Lung (tissue), 12 donors: ENCODE measurements around the gene CFAP54. TPM values are rescaled to one million over a fixed set of nuclear protein-coding genes. Genes with fewer than 3 reads are reported as not detected.

Source experiments
- ATAC-seq: fragments of 200-7000 bp; cut with Tn5 transposase; one replicate; pipeline ENCODE4 v1.9.1; 2020; ENCODE audit warnings: moderate number of reproducible peaks; ENCODE audit not compliant: insufficient read depth, low FRiP score
- DNase-seq, 3 donors: peaks; one replicate each; pipeline ENCODE4 v3.0.0-alpha.2; 2013 to 2017
- H3K27ac ChIP-seq, 2 donors: one replicate each; pipeline ENCODE4 v1.5.1; 2013; ENCODE audit warnings: mild to moderate bottlenecking in 2 of 2, moderate library complexity in 2 of 2, control low read depth in 1 of 2, inconsistent platforms in 1 of 2, low read depth in 1 of 2, low read length in 1 of 2
- H3K27me3 ChIP-seq, 3 donors: one replicate each; pipeline ENCODE4 v1.5.1; 2013; ENCODE audit warnings: low read length in 2 of 3; ENCODE audit not compliant: control insufficient read depth in 3 of 3, insufficient read depth in 3 of 3
- H3K36me3 ChIP-seq, 4 donors: one replicate each; pipeline ENCODE4 v1.5.1; 2013; ENCODE audit warnings: low read length in 4 of 4, mild to moderate bottlenecking in 1 of 4, moderate library complexity in 1 of 4; ENCODE audit not compliant: control insufficient read depth in 4 of 4, insufficient read depth in 4 of 4
- H3K4me1 ChIP-seq, 5 donors: one replicate each; pipeline ENCODE4 v1.5.1; 2013; ENCODE audit warnings: low read length in 5 of 5, mild to moderate bottlenecking in 2 of 5, moderate library complexity in 1 of 5; ENCODE audit not compliant: control insufficient read depth in 5 of 5, insufficient read depth in 5 of 5
- H3K4me3 ChIP-seq: one replicate; pipeline ENCODE4 v1.5.1; 2013; ENCODE audit warnings: mild to moderate bottlenecking, control low read depth, moderate library complexity
- H3K9ac ChIP-seq, 2 donors: one replicate each; pipeline ENCODE4 v1.5.1; 2013; ENCODE audit warnings: low read length in 2 of 2, control low read depth in 1 of 2; ENCODE audit not compliant: insufficient read depth in 1 of 2
- H3K9me3 ChIP-seq, 4 donors: one replicate each; pipeline ENCODE4 v1.5.1; 2013; ENCODE audit warnings: low read length in 3 of 4, mild to moderate bottlenecking in 1 of 4, moderate library complexity in 1 of 4; ENCODE audit not compliant: control insufficient read depth in 4 of 4, insufficient read depth in 3 of 4
- CTCF ChIP-seq: IDR thresholded peaks from 2 replicates; pipeline ENCODE4 v1.5.1; 2012; ENCODE audit warnings: mild to moderate bottlenecking; ENCODE audit errors: control extremely low read depth, extremely low read depth
- WGBS, 2 donors: extraction: QIAGEN DNeasy Blood & Tissue Kit; methylation state at CpG; one replicate each; pipeline ENCODE4 v1.1.7; 2013; 5-methylcytosine and 5-hydroxymethylcytosine counted together
- polyA plus RNA-seq, 2 donors: library from polyadenylated mRNA; stranded (reverse); fragments of 200-250 nt; gene quantifications; one replicate each; pipeline ENCODE4 v1.2.1, GENCODE V29; 2013
- total RNA-seq, 2 donors: library from RNA; depleted of rRNA in 1 of 2; stranded (reverse); fragments of >200 nt in 1 of 2; gene quantifications; one replicate each; pipeline ENCODE4 v1.2.1, GENCODE V29; 2014 to 2021
- donor health status: control.
- donor health status: control.
- donor health status: Bipolar disorder and iron deficiency.
- donor health status: healthy.
- donor health status: DM: yes; HTN: yes; CAD: no.

The CFAP54 gene
- total and polyA plus RNA-seq, 4 donors, result 0.80 to 35.4 (median 8.2) TPM

- no peaks in the 10 kb centered on the region for H3K36me3 ChIP-seq
- H3K9me3 ChIP-seq, result no peaks in the 10 kb centered on the region
- no peaks in the 10 kb centered on the region for H3K27me3 ChIP-seq
- H3K4me3 ChIP-seq, result no peak overlapping the region
- no peak for TF ChIP-seq CTCF
- no peak for ATAC-seq
- H3K4me1 ChIP-seq, result peaks cover 0 to 4% (median 0%) of the 10 kb centered on the region in 5 donors
- peak overlapping the region in 1 of 2 donors; percentile 52 for H3K27ac ChIP-seq
- no peak overlapping the region for H3K9ac ChIP-seq
- DNase-seq, result no peak
- 69 to 81% methylated on average over 6 of the region's 6 CpGs for WGBS, 2 donors
These were observed 13.7 kb downstream of the CFAP54 start for GRCh38 chr12:96502949-96503532.

DNA sequence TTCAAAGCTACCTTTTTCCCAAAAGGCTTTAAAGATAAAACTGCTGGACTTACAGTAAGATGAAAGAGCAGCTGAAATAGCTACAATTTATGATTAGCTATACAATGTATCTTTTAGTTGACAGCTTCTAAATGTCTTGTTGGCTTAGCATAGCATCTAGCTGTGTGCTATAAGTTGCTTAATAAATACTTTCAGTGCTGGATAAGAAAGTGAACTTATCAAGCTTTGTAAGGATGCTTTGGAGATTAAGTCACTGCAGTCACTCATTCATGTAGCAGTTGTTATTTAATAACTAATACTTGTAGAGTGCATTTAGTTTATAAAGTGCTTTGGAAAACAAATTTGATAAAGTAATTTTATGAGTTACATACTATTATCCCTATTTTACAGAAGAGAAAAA is 14.6 kb downstream of the CFAP54 start:
- Histone ChIP-seq H3K27me3 (no peaks in the 10 kb centered on the region), H3K4me1 (peaks cover 0 to 4% (median 0%) of the 10 kb centered on the region in 5 donors), H3K27ac (no peak overlapping the region), H3K36me3 (no peaks in the 10 kb centered on the region), H3K4me3 (no peak overlapping the region), H3K9me3 (no peaks in the 10 kb centered on the region), H3K9ac (no peak overlapping the region)
- no peak for TF ChIP-seq CTCF
- ATAC-seq, result no peak
- no peak for DNase-seq

DNA sequence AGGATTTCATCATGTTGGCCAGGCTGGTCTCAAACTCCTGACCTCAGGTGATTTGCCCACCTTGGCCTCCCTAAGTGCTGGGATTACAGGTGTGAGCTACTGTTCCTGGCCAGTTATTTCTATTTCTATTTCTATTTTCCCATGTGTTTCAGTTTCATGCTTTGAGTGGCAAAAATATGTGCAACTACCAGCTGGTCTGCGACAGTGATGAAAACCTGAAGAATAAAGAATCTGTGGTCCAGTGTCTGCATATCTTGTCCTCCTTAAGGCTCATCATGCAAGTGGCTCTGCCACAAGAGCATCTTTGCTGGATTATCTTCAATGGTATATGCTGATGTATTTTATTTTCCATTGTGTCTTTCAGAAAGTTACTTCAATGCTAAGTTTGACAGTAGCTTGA is 17.4 kb downstream of the CFAP54 start:
- WGBS, 2 donors, result 97 to 99% methylated on average over 1 of the region's 1 CpG
- ATAC-seq (no peak), DNase-seq (no peak)
- TF ChIP-seq CTCF, result no peak
- Histone ChIP-seq H3K4me3 (no peak overlapping the region), H3K9me3 (no peaks in the 10 kb centered on the region), H3K27me3 (no peaks in the 10 kb centered on the region), H3K36me3 (no peaks in the 10 kb centered on the region), H3K27ac (no peak overlapping the region), H3K4me1 (peaks cover 0 to 2% (median 0%) of the 10 kb centered on the region in 5 donors), H3K9ac (no peak overlapping the region)

DNA sequence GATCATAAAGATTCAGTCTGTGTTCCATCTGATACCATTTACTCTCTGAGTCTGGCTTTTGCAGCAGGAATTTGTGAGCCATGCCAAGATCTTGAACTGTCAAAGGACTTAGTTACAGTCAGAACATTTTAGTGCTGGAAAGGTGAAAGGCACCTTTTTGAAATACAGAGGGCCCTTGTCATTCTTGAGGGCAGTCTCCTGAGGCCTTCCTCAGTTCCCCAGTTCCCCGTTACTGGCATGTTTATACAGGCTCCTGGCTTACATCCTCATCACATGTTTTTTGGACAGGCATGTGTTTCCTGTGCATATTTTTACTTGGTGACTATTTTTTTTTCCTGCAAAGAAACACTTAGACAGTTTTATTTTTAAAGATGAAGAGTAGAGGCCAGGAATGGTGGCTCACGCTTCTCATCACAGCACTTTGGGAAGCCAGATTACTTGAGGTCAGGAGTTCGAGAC is 21.0 kb downstream of the CFAP54 start:
- peaks cover 0 to 14% (median 2%) of the 10 kb centered on the region in 5 donors for H3K4me1 ChIP-seq
- no peak for TF ChIP-seq CTCF
- peak in 2 of 3 donors; percentile 26 to 50 for DNase-seq
- no peak overlapping the region for H3K9ac ChIP-seq
- H3K27ac ChIP-seq, result no peak overlapping the region
- no peaks in the 10 kb centered on the region for H3K36me3 ChIP-seq
- no peaks in the 10 kb centered on the region for H3K9me3 ChIP-seq
- 49 to 54% methylated on average over 3 of the region's 3 CpGs for WGBS, 2 donors
- no peak overlapping the region for H3K4me3 ChIP-seq
- H3K27me3 ChIP-seq, result no peaks in the 10 kb centered on the region
- no peak for ATAC-seq
